ENCODE results near the gene TMEM170A.

- TF ChIP-seq CTCF (IDR thresholded peaks at IDR 0.05; ENCODE audit: insufficient read depth, low read depth, low read length) (no peak), EZH2 (IDR thresholded peaks at IDR 0.05; ENCODE audit: insufficient read depth, low read length) (no peak)
Observed at GRCh38 chr16:75478480-75479345, 14.2 kb upstream of the TMEM170A start.
